GM21737 (cell line): ENCODE data around the gene BNC2.
"Not testable (repeated sequence)": the region's sequence is repeated elsewhere in the genome, so short reads cannot be mapped to it uniquely, and the experiment has no call there.

Experiments used
- ATAC-seq: cut with Tn5 transposase; IDR thresholded peaks from one replicate; pipeline ENCODE4 v1.9.1; 2021; ENCODE audit warnings: mild to moderate bottlenecking, moderate library complexity; ENCODE audit not compliant: unreplicated experiment

BNC2 gene, protein sequence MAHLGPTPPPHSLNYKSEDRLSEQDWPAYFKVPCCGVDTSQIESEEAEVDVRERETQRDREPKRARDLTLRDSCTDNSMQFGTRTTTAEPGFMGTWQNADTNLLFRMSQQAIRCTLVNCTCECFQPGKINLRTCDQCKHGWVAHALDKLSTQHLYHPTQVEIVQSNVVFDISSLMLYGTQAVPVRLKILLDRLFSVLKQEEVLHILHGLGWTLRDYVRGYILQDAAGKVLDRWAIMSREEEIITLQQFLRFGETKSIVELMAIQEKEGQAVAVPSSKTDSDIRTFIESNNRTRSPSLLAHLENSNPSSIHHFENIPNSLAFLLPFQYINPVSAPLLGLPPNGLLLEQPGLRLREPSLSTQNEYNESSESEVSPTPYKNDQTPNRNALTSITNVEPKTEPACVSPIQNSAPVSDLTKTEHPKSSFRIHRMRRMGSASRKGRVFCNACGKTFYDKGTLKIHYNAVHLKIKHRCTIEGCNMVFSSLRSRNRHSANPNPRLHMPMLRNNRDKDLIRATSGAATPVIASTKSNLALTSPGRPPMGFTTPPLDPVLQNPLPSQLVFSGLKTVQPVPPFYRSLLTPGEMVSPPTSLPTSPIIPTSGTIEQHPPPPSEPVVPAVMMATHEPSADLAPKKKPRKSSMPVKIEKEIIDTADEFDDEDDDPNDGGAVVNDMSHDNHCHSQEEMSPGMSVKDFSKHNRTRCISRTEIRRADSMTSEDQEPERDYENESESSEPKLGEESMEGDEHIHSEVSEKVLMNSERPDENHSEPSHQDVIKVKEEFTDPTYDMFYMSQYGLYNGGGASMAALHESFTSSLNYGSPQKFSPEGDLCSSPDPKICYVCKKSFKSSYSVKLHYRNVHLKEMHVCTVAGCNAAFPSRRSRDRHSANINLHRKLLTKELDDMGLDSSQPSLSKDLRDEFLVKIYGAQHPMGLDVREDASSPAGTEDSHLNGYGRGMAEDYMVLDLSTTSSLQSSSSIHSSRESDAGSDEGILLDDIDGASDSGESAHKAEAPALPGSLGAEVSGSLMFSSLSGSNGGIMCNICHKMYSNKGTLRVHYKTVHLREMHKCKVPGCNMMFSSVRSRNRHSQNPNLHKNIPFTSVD

DNA sequence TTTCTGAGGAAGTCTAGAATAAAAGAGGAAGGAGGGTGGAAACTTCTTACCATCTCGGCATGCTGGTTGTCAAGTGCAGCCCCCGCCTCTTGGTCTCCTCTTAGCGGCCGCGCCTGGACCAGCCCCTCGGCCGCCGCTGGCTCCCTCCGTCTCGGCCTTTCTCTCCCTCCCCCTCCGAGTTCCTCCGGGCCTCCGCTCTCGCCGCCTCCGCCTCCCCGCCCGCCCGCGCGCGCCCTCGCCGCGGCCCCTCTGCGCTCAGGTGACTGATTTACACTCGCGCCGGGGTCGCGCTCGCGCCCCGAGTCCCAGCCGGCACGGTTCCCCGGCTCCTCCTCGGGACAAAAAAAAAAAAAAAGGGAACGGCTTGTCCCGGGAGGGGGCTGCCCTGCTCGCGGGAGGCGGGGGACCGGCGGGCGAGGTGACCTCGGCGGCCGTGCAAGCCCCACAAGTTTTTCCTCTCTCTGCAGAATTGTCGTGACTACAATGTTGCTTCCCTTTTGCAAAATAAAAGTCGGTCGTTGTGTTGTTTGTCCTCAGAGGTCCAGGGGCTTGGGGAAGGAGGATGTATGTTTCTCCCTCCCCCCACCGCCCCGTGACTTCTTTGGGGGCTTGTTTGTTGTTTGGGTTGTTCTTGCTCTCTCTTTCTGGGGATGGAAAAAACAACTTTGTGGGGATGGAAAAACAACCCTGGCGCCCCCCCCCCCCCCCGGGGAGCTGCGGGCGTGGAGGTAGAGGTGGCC lies at the start of gene BNC2:
Gene BNC2, minus strand, starts transcription at position 75 of the 740 bp plus-strand sequence. Its CDS starts 22 bp downstream, at position 53.
- ATAC-seq, result no peak

DNA sequence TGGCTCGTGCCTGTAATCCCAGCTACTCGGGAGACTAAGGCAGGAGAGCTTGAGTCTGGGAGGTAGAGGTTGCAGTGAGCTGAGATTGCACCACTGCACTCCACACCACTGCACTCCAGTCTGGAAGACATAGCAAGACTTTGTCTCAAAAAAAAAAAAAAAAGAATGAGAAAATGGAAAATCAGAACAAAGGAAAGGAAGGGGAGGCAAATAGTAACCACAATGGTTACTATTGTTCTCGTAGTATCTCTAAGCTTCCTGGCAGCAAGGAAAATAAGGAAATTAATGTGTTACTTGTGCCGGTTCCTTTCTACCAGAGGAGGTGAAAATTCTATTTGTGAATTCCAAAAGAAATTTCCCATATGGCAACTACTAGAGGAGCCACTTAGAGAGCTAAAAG lies 48.5 kb upstream of the BNC2 start:
- no peak for ATAC-seq

DNA sequence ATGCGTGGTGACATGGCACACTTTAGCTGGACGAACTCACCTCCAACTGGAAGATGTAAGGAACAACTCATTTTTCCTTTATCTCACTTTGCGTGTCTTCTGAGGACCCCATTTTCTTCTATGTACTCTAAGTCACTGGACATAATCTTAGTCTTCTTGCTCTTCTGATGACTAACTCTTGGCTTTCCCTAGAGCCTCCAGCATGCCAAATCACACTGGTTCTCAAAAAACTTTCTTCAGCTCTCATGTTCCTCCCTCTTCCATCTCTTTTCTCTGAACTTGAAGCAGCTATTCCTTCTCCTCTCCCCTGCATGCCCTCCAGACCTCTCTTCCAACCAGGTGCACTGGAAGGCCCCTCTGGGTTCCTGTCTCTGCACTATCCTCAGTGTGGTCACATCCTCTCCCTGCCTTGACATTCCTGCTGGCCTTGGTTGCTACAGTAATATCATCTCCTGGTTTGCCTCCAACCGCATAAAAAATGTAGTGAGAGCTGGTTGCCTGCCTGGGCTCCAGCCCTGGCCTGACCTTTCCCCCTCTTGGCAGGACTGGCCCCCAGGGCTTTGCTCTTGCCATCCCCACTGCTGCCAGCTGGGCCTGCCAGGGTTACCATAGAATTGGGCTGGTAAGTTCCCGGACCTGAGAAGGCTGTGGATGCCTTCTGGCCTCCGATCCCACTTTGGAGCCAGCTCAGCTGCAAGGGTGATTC lies 44.8 kb upstream of the BNC2 start:
- ATAC-seq, result no peak

DNA sequence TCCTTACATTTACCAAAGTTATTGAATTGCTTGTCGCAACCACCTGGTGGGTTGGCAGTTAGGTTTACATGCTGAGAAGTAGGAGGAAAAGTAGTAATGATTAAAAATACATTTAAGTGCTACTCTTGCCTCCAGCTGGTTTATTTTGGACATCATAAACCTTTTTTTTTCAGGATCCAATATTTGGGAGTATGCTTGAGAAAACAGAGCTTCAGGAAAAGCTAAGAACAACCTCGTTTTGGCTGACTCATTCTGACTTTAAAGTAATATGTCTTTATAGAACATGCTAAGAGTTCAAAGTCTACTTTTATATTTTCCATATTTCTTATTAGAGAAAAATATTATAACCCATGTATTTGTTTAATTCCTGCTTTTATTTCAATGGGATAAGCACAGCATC lies 41.7 kb upstream of the BNC2 start:
- ATAC-seq, result no peak

DNA sequence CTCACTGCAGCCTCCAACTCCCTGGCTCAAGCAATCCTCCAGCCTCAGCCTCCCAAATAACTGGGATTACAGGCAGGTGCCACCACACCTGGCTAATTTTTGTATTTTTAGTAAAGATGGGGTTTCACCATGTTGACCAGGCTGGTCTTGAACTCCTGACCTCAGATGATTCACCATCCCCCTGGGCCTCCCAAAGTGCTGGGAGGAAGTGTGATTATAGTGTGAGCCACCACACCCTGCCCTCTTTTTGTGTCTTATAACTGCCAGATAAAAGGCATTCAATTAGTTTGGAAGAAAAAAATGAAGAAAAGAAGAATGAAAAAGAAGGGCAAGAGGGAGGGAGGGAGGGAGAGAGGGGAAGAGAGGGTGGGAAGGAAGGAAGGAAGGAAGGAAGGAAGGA lies 37.7 kb upstream of the BNC2 start:
- ATAC-seq, result not testable (repeated sequence)

DNA sequence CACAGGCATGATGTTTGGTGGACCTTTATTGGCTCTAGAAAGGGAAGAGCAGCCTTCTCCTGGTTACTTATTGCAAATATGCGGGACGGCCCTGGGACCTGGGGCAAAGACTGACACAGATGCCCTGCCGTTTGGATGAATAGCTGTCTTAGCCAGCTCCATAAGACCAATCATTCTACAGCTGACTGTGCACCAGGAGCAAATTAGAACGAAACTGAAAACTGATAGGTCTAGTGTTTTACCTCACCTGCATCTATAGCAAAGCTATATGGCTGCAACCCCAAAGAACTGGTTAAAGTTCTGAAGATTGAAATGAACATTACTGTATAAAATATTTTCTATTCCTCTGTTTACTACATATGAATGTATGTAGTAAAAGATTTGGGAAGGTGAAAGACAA lies 34.2 kb upstream of the BNC2 start:
- ATAC-seq, result no peak

DNA sequence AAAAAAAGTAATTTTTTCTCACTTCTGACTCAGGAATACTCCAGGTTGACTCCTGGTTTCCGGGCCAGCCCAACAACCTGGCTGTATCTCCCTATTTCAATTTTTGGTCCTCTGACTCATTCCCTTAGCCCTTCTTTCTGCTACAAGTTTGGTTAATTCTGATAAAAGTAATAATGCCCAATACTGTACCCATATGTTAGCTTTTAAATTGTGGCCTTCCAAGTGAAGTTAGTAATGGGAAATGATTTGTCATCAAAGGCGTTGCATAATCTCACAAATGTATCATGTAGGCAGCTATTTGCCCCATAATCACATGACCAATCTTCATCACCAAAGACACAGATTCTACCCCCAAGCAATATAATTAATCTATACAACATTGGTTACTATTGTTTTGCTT lies 31.1 kb upstream of the BNC2 start:
- no peak for ATAC-seq

DNA sequence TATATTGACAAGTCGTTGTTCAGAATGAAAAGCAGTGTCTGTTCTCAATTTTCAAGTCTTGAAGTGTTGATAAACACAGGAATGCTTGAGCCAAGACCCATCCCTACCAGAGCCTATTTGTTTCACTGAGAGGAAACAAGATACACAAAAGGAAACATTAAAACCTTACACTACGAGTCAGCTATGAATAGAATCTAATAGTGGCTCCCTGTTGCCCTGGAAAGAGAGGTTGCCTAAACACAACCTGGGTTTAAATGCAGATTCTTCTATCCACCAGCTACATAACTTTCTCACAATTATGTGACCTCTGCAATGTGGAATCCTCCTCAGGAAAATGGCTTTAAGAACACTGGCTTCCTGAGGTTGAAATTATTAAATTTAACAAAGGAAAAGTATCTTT lies 29.1 kb upstream of the BNC2 start:
- ATAC-seq, result no peak

DNA sequence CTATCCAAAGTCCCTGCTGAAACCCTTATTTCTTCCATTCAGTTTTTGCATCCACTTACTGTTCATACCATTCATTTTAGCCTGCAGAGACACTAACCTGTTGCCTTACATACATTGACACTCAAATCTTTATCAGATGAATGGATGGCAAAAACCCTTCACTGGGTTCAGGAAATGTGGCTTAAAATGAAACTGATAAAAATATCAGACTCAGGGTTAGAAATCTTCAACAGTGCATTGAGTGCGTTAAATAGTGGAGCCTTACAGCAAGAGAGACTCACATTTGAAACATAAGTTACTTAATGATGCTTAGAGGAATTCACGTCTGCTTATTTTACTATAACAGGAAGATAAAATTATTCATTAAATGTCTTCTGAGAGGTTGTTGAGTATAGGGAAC lies 28.0 kb upstream of the BNC2 start:
- ATAC-seq, result no peak

DNA sequence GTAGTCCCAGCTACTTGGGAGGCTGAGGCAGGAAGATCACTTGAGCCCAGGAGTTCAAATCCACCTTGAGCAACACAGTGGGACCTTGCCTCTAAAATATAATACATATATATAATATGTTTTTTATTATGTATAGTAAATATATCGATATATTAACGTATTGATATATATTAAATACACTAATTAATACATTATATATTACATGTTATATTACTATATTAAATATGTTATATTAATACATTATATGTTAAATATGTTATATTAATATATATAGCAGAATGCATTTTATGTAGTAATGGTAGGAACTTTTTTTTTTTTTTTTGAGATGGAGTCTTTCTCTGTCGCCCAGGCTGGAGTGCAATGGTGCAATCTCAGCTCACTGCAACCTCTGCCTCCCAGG lies 18.1 kb upstream of the BNC2 start:
- no peak for ATAC-seq

DNA sequence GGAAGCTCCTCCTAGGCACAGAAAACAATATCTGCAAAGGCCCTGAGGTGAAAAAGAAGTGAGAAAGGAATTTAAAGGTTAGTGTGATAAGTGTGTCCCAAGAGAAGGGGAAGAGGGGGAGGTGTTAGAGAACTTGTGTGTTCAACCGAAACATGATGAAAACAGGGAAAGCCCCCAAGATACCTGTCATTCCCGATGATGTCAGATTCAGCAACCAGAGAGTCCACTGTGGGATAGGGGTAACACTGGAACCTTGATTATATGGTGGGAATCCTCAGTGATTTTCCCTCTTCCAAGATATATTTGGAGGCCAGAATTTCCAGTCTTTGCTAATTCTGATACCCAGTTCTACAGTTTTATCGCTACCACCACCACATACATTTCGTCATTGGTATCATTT lies 15.5 kb upstream of the BNC2 start:
- ATAC-seq, result no peak

DNA sequence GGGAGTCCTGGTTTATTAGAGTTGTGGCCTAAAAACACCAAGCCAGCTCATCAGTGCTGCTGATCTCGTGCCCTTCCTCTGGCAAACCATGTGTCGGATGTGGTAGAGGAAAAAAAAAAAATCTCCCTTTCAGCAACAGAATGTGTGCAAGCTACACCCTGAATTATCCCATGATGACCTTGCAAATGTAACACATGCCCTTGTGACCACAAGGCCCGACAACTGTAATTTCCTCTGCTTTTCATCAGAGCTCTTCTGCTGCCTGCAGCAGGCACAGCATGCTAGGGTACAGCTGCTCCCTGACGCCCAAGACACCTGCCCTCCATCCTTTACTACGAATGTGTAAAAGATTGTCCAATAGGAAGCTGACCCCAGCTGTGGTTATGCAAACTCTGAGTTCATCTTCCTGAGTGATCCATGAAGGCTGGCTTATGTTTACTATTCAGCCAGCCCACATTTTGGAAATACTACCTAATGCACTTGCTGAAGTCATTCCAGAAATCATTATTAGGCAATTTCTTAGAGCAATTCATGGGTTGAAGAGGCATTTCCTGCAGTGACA lies 14.6 kb upstream of the BNC2 start:
- ATAC-seq, result no peak

DNA sequence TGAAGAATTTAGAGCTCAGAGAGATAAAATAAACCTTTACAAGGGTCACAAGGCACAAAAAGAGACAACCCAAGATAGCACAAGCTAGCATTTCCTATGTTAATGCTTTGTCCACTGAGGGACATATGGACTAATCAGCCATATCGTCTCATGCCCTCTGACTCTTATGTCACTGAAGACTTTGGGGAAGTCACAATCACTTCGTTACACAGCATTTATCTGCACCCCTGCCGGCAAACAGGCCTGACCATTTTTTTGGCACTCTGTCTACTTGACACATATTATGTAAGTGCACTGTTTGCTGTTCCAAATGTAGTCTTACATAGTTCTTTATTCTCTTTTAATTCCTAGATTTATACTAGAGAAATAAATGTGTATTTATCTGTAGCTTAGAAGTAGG lies 13.9 kb upstream of the BNC2 start:
- no peak for ATAC-seq

DNA sequence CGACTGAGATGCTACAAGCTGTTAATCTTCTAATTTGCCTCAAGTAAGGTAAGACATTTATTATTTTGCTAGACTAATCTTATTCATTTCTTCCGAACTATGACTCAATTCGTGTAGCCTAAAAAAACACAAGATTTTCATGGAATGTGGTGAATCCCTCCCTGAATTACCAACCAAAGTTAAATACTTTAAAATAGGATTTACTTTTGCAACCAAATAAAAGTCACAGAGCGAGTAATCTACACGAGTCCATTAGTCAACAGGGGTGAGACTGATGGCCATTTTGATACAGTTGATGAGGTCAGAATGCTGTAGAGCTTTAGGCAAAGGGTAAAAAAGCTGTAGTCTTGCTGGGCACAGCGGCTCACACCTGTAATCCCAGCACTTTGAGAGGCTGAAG lies 13.1 kb upstream of the BNC2 start:
- ATAC-seq, result no peak

DNA sequence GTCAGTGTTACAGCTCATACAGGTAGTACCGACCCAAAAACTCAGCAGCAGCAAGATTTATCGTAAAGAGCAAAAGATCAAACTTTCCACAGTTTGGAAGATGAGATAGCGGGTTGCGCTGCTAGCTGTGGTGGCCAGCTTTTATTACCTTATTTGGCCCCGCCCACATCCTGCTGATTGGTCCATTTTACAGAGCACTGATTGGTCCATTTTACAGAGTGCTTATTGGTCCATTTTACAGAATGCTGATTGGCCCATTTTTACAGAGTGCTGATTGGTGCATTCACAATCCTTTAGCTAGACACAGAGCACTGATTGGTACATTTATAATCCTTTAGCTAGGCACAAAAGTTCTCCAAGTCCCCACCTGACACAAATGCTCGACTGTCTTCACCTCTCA lies 12.0 kb upstream of the BNC2 start:
- not testable (repeated sequence) for ATAC-seq

DNA sequence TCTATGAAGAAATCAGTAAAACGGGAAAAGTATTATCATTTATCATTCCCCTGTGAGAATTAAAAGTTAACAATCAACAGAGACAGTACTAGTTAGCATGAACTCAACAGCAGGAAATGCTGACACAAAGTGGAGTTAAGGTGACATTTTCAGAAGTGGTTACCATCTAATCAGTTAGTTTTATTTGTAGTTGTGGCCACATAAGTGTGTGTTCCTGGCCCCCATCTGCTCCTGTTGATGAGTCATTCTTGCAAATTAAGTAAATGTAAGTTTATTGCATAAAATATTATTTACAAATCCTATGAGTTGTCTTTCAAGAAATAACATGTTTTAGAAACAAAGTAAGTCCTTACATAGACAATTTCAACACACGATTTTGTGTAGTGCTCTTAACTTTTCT lies 8.9 kb upstream of the BNC2 start:
- no peak for ATAC-seq

DNA sequence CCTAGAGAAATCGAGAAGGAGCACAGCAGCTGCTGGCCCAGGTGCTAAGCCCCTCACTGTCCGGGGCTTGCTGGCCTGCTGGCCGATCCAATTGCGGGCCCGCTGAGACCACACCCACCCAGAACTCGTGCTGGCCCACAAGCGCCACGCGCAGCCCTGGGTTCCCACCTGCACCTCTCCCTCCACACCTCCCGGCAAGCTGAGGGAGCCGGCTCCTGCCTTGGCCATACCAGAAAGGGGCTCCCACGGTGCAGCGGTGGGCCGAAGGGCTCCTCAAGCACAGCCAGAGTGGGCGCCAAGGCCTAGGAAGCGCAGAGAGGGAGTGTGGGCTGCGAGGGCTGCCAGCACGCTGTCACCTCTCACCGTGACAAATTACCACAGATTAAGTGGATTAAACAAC lies 6.8 kb upstream of the BNC2 start:
- ATAC-seq, result no peak

DNA sequence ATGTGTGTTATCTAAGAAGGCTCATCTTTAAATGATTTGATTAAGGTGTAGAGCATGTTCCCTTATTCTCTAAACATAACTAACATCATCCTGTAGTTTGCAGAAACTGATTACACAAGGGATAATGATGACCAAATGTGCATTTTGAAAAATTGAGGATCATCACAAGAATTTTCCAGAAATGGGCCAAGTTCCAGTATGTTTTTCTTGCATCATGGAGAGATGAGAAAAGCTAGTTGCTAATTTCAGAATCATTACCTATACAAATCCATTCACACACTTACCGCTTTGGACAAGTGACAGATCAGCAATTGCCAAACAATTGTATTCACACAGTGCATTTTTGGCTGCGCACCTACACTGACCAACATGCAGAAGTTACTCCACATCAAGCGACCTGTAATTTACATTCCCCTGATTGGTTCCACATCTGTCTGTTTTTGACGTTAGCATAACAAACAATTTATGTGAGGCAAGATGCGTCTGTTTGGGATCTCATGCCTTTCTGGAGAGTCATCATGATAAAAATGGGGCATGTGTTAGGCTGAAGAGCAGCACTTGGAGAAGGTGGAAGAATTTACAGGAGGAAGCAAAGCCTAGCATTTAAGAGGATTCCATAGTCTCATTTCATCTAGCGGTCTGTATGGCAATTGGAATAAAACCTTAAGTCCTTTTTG lies 2.8 kb upstream of the BNC2 start:
- no peak for ATAC-seq

DNA sequence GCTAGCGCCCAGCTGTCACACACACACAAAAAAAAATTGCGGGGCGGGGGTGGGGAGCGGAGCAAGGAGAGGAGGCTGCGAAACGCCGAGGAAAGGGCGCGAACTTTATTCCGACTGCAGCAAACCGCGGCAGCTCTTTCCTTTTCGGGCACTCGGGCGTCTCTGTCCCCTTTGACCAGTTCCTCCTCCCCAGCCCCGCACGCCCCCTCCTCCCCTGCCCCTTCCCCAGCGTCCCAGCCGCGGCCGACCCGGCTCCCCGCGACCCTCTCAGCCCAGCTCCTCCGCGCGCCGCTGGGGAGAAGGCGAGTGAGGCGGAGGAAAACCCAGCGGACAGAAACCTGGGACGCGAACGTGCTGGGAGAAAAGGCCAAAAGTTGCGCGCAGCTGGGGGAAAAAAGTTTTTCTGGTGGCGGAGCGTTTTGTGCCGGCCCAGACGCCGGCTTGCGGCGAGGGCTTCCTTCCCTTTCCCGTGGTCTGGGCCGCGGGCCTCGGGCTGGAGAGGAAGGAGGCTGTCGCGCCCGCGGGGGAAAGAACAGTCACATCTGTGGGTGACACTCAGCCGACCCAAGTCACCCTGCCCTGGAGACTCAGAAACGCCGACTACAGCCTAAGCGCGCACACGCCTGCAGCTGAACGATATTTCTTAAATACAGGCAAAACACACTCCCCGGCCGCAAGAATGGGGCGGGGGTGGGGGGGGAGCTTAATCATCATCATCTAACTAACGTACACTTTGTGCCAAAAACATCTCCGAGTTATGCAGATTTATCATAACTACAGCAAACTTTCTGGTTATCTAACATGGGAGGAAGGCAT lies 1.1 kb upstream of the BNC2 start:
- no peak for ATAC-seq
